Colonic mucosa (tissue), 4 donors: ENCODE measurements around the gene ENDOU. TPM values are rescaled to one million over a fixed set of nuclear protein-coding genes. Genes with fewer than 3 reads are reported as not detected.

Experiments used
- DNase-seq: peaks from one replicate; pipeline ENCODE4 v3.0.0-alpha.2; 2020
- H3K27ac ChIP-seq: fragments of 200-600 bp; one replicate; pipeline ENCODE4 v1.8.0; 2021
- H3K27me3 ChIP-seq: fragments of 200-600 bp; one replicate; pipeline ENCODE4 v1.8.0; 2021
- H3K36me3 ChIP-seq: fragments of 200-600 bp; one replicate; pipeline ENCODE4 v1.8.0; 2021
- H3K4me1 ChIP-seq: fragments of 200-600 bp; one replicate; pipeline ENCODE4 v1.8.0; 2021; ENCODE audit warnings: mild to moderate bottlenecking
- H3K4me3 ChIP-seq: fragments of 200-600 bp; one replicate; pipeline ENCODE4 v1.8.0; 2021
- H3K9ac ChIP-seq, 2 donors: one replicate each; pipeline ENCODE4 v1.7.0; 2013; ENCODE audit warnings: control low read depth in 2 of 2, low read depth in 2 of 2, low read length in 2 of 2
- H3K9me3 ChIP-seq: fragments of 200-600 bp; one replicate; pipeline ENCODE4 v1.8.0; 2021
- CTCF ChIP-seq: fragments of 200-600 bp; IDR thresholded peaks from one replicate; pipeline ENCODE4 v1.8.0; 2022; ENCODE audit warnings: antibody characterized with exemption, mild to moderate bottlenecking
- intact Hi-C: fragments of 100-400 bp; cut with DNase I; formaldehyde crosslinking; loops from one replicate; pipeline ENCODE4 v1.14.1; 2022
- total RNA-seq, 2 donors: library from RNA; stranded (reverse); fragmentation: NEBNext Ultra II Directional in 1 of 2; extraction: Animal tissue kit (Norgen Biotek cat#: 25700) in 1 of 2; gene quantifications; one replicate each; pipeline ENCODE4 v1.2.1, GENCODE V29; 2021
- donor health status: healthy.
- donor health status: DM: no; HTN: no; CAD: no.
- donor health status: DM: no; HTN: no; CAD: no.

The ENDOU gene
- total RNA-seq, 2 donors from 2014 or later: not detected

GRCh38 chr12:47768323-47768811, 43.1 kb upstream of the ENDOU start:
- H3K9me3 ChIP-seq: no peaks in the 10 kb centered on the region
- no peak overlapping the region for H3K9ac ChIP-seq
- no peaks in the 10 kb centered on the region for H3K4me1 ChIP-seq
- no peak overlapping the region for H3K4me3 ChIP-seq
- DNase-seq: no peak
- no peak for TF ChIP-seq CTCF
- H3K36me3 ChIP-seq: no peaks in the 10 kb centered on the region
- no peaks in the 10 kb centered on the region for H3K27me3 ChIP-seq
- no peak overlapping the region for H3K27ac ChIP-seq
- intact Hi-C loops: no loop called here

GRCh38 chr12:47767216-47767724, 42.0 kb upstream of the ENDOU start:
- Histone ChIP-seq H3K9ac (no peak overlapping the region), H3K27ac (no peak overlapping the region), H3K4me3 (no peak overlapping the region), H3K27me3 (no peaks in the 10 kb centered on the region), H3K36me3 (no peaks in the 10 kb centered on the region), H3K4me1 (no peaks in the 10 kb centered on the region), H3K9me3 (no peaks in the 10 kb centered on the region)
- intact Hi-C loops: loop anchor here (2.0 kb wide), 1 partner anchor 24 kb away; no protein-coding TSS in a partner anchor
- TF ChIP-seq CTCF: peak; percentile 56
- DNase-seq: peak; percentile 77

GRCh38 chr12:47766502-47767215, 41.4 kb upstream of the ENDOU start:
- intact Hi-C loops: loop anchor here (2.0 kb wide), 1 partner anchor 24 kb away; no protein-coding TSS in a partner anchor
- no peak for TF ChIP-seq CTCF
- Histone ChIP-seq H3K9me3 (no peaks in the 10 kb centered on the region), H3K36me3 (no peaks in the 10 kb centered on the region), H3K9ac (no peak overlapping the region), H3K4me1 (no peaks in the 10 kb centered on the region), H3K27ac (no peak overlapping the region), H3K4me3 (no peak overlapping the region), H3K27me3 (no peaks in the 10 kb centered on the region)
- DNase-seq: no peak

GRCh38 chr12:47763481-47764346, 38.4 kb upstream of the ENDOU start:
- H3K27me3 ChIP-seq: no peaks in the 10 kb centered on the region
- no peak for DNase-seq
- intact Hi-C loops: no loop called here
- no peak overlapping the region for H3K4me3 ChIP-seq
- H3K27ac ChIP-seq: no peak overlapping the region
- TF ChIP-seq CTCF: no peak
- no peaks in the 10 kb centered on the region for H3K36me3 ChIP-seq
- H3K9ac ChIP-seq: no peak overlapping the region
- no peaks in the 10 kb centered on the region for H3K9me3 ChIP-seq
- no peaks in the 10 kb centered on the region for H3K4me1 ChIP-seq

- Histone ChIP-seq H3K9ac (no peak overlapping the region), H3K4me1 (no peaks in the 10 kb centered on the region), H3K27ac (no peak overlapping the region), H3K9me3 (no peaks in the 10 kb centered on the region), H3K4me3 (no peak overlapping the region), H3K27me3 (no peaks in the 10 kb centered on the region), H3K36me3 (no peaks in the 10 kb centered on the region)
- TF ChIP-seq CTCF: no peak
- DNase-seq: no peak
- intact Hi-C loops: no loop called here
These were observed 37.7 kb upstream of the ENDOU start for GRCh38 chr12:47762850-47763465.
